HEK293 (cell line): Measurements from ENCODE around the gene ARHGAP26.

Experiments used
- BCL11A ChIP-seq: fragments of 450-650 bp; formaldehyde crosslinking; IDR thresholded peaks from 2 replicates; pipeline ENCODE4 v1.5.1; 2016; ENCODE audit warnings: low read depth, missing biosample characterization, missing genetic modification characterization
- CTCF ChIP-seq: fragments of 450-650 bp; formaldehyde crosslinking; IDR thresholded peaks from 2 replicates; pipeline ENCODE4 v1.5.1; 2016; ENCODE audit warnings: missing biosample characterization, missing genetic modification characterization
- SETDB1 ChIP-seq: IDR thresholded peaks from one replicate; pipeline ENCODE4 v1.6.1; 2017; ENCODE audit warnings: mild to moderate bottlenecking, low read length, moderate library complexity, mixed read lengths; ENCODE audit not compliant: insufficient read length
- SP2 ChIP-seq: fragments of 450-650 bp; formaldehyde crosslinking; IDR thresholded peaks from 2 replicates; pipeline ENCODE4 v1.5.1; 2016; ENCODE audit warnings: missing biosample characterization, missing genetic modification characterization
- ZEB2 ChIP-seq: fragments of 450-650 bp; formaldehyde crosslinking; IDR thresholded peaks from 2 replicates; pipeline ENCODE4 v1.5.1; 2016; ENCODE audit warnings: missing biosample characterization, missing genetic modification characterization
- ZNF23 ChIP-seq: fragments of 450-650 bp; formaldehyde crosslinking; IDR thresholded peaks from 2 replicates; pipeline ENCODE4 v1.5.1; 2016; ENCODE audit warnings: missing biosample characterization, missing genetic modification characterization, borderline replicate concordance
- ZNF362 ChIP-seq: fragments of 450-650 bp; formaldehyde crosslinking; IDR thresholded peaks from 2 replicates; pipeline ENCODE4 v1.5.1; 2016; ENCODE audit warnings: missing biosample characterization, missing genetic modification characterization
- ZNF561 ChIP-seq: fragments of 450-650 bp; IDR thresholded peaks from 2 replicates; pipeline ENCODE4 v1.5.1; 2018; ENCODE audit warnings: missing biosample characterization, missing genetic modification characterization, borderline replicate concordance
- TF ChIP-seq, protein P1 (sequence below): fragments of 450-650 bp; formaldehyde crosslinking; IDR thresholded peaks from 2 replicates; pipeline ENCODE4 v1.5.1; 2016; ENCODE audit warnings: missing biosample characterization, missing genetic modification characterization

DNA sequence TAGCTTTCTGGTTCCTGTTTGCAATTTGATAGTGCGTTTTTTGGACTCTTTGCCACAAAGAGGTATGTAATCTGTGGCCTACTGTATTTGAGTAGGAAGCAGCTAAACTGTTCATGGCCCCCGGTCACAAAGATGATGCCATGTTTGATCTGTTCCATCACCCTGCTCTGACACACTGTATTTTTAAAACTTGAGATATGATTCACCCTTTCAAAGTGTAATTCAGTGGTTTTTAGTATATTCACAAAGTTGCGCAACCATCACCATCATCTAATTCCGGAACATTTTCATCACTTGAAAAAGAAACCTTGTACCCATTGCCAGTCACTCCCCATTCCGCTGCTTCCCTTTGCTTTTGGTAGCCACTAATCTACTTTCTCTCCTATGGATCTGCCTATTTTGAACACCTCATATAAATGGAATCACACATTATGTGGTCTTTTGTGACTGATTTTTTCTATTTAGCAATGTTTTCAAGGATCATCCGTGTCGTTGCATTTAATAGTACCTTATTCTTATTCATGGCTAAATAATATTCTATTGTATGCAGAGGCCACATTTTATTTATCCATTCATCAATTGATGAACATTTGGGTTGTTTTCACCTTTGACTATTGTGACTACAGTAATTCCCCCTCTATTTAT, 491.7 kb downstream of the ARHGAP26 start:
- TF ChIP-seq SP2 (no peak), CTCF (tag by site-specific recombination) (no peak), BCL11A (no peak), ZEB2 (tag by site-specific recombination) (no peak), ZNF362 (tag by site-specific recombination) (no peak), ZNF561 (tag by site-specific recombination) (no peak), SETDB1 (no peak), ZNF23 (no peak)
- TF ChIP-seq, protein P1, sequence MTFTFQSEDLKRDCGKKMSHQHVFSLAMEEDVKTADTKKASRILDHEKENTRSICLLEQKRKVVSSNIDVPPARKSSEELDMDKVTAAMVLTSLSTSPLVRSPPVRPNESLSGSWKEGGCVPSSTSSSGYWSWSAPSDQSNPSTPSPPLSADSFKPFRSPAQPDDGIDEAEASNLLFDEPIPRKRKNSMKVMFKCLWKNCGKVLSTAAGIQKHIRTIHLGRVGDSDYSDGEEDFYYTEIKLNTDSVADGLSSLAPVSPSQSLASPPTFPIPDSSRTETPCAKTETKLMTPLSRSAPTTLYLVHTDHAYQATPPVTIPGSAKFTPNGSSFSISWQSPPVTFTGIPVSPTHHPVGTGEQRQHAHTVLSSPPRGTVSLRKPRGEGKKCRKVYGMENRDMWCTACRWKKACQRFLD (tag by site-specific recombination): no peak
